BLaER1 treated with 17β-estradiol and CSF1 and Interleukin-3, amounts not matched to agents 10 nM and 100 nM (cell line): Measurements from ENCODE around the gene MKI67.
"Not testable (repeated sequence)": the region's sequence is repeated elsewhere in the genome, so short reads cannot be mapped to it uniquely, and the experiment has no call there.

Experiments
- H3K27ac ChIP-seq, 11 experiments: shearing (Covaris generic); formaldehyde crosslinking; 2 replicates each; pipeline ENCODE4 v1.8.1; 2022
- H3K27me3 ChIP-seq, 11 experiments: shearing (Covaris generic); formaldehyde crosslinking; 2 replicates each; pipeline ENCODE4 v1.8.1; 2022
- H3K36me3 ChIP-seq, 11 experiments: shearing (Covaris generic); formaldehyde crosslinking; 2 replicates each; pipeline ENCODE4 v1.8.1; 2022
- H3K4me1 ChIP-seq, 10 experiments: shearing (Covaris generic); formaldehyde crosslinking; 2 replicates each; pipeline ENCODE4 v1.8.1; 2022
- H3K4me2 ChIP-seq, 11 experiments: shearing (Covaris generic); formaldehyde crosslinking; 2 replicates each; pipeline ENCODE4 v1.8.1; 2022
- H3K4me3 ChIP-seq, 10 experiments: shearing (Covaris generic); formaldehyde crosslinking; 2 replicates each; pipeline ENCODE4 v1.8.1; 2022
- H3K9ac ChIP-seq, 11 experiments: shearing (Covaris generic); formaldehyde crosslinking; 2 replicates each; pipeline ENCODE4 v1.8.1; 2022
- H3K9me3 ChIP-seq, 11 experiments: shearing (Covaris generic); formaldehyde crosslinking; replicated peaks in 1 of 11; 2 replicates each; pipeline ENCODE4 v1.8.1; 2022
- H4K20me1 ChIP-seq, 11 experiments: shearing (Covaris generic); formaldehyde crosslinking; 2 replicates each; pipeline ENCODE4 v1.8.1; 2022
- Cebpa-rat ChIP-seq, 11 experiments: shearing (Covaris generic); IDR thresholded peaks; 2 replicates each; pipeline ENCODE4 v1.8.1; 2022

Gene MKI67

GRCh38 chr10:128125944-128126764 lies at the start of gene MKI67:
MKI67 (minus strand) TSS chr10:128126423; CDS start chr10:128125667, 756 bp downstream.
- TF ChIP-seq Cebpa-rat (IDR thresholded peaks at IDR 0.05), result no peak
- H3K9me3 ChIP-seq, result no peaks in the 10 kb centered on the region
- H3K4me3 ChIP-seq, result peak within 1 kb of the TSS; percentile 75 to 100 (median 93)

GRCh38 chr10:128174581-128175559 lies 48.6 kb upstream of the MKI67 start:
- TF ChIP-seq Cebpa-rat (IDR thresholded peaks at IDR 0.05), result no peak
- Histone ChIP-seq H4K20me1 (no peaks in the 10 kb centered on the region), H3K27ac (no peak overlapping the region), H3K9me3 (peaks cover 47 to 65% (median 60%) of the 10 kb centered on the region in 11 experiments), H3K9ac (no peak overlapping the region), H3K4me2 (no peak overlapping the region), H3K4me1 (peaks cover 0 to 25% (median 18%) of the 10 kb centered on the region in 10 experiments; a peak in 14 of 20 replicates), H3K27me3 (no peaks in the 10 kb centered on the region), H3K4me3 (peak overlapping the region in 1 of 10 experiments; percentile 9; a peak in 1 of 20 replicates), H3K36me3 (peaks cover 0 to 6% (median 3%) of the 10 kb centered on the region in 11 experiments; a peak in 5 of 22 replicates)

More at GRCh38 chr10:128125944-128126764, at the start of gene MKI67:
- Histone ChIP-seq H3K27ac (peak within 1 kb of the TSS; percentile 25 to 99 (median 97); a peak in 20 of 22 replicates), H3K36me3 (peaks cover 0 to 35% (median 28%) of the 10 kb centered on the region in 11 experiments; a peak in 17 of 22 replicates), H3K27me3 (0 out of 22 replicates have a peak, but pooled peaks cover 0 to 3% (median 0%) of the 10 kb centered on the region in 11 experiments), H3K4me1 (peaks cover 35 to 47% (median 44%) of the 10 kb centered on the region in 10 experiments), H3K9ac (peak within 1 kb of the TSS; percentile 86 to 100 (median 98)), H3K4me2 (peak within 1 kb of the TSS; percentile 94 to 100 (median 99)), H4K20me1 (peaks cover 0 to 35% (median 21%) of the 10 kb centered on the region in 11 experiments; a peak in 16 of 22 replicates)

GRCh38 chr10:128173386-128173785 lies 47.2 kb upstream of the MKI67 start:
- Histone ChIP-seq H3K9me3 (peaks cover 47 to 65% (median 60%) of the 10 kb centered on the region in 11 experiments), H3K9ac (no peak overlapping the region), H3K4me2 (no peak overlapping the region), H3K27me3 (no peaks in the 10 kb centered on the region), H4K20me1 (no peaks in the 10 kb centered on the region), H3K4me1 (peaks cover 0 to 11% (median 4%) of the 10 kb centered on the region in 10 experiments; a peak in 10 of 20 replicates), H3K27ac (no peak overlapping the region), H3K4me3 (no peak overlapping the region), H3K36me3 (peaks cover 0 to 6% (median 3%) of the 10 kb centered on the region in 11 experiments; a peak in 5 of 22 replicates)
- TF ChIP-seq Cebpa-rat (IDR thresholded peaks at IDR 0.05), result no peak

GRCh38 chr10:128172756-128173155 lies 46.5 kb upstream of the MKI67 start:
- peaks cover 0 to 4% (median 0%) of the 10 kb centered on the region in 10 experiments; a peak in 4 of 20 replicates for H3K4me1 ChIP-seq
- H3K27me3 ChIP-seq, result no peaks in the 10 kb centered on the region
- peaks cover 0 to 6% (median 3%) of the 10 kb centered on the region in 11 experiments; a peak in 5 of 22 replicates for H3K36me3 ChIP-seq
- H3K4me3 ChIP-seq, result no peak overlapping the region
- H4K20me1 ChIP-seq, result no peaks in the 10 kb centered on the region
- no peak overlapping the region for H3K27ac ChIP-seq
- H3K9ac ChIP-seq, result no peak overlapping the region
- H3K4me2 ChIP-seq, result no peak overlapping the region
- TF ChIP-seq Cebpa-rat (IDR thresholded peaks at IDR 0.05), result no peak
- peaks cover 47 to 64% (median 60%) of the 10 kb centered on the region in 11 experiments for H3K9me3 ChIP-seq

- no peaks in the 10 kb centered on the region for H3K27me3 ChIP-seq
- H3K4me1 ChIP-seq, result peaks cover 0 to 4% (median 0%) of the 10 kb centered on the region in 10 experiments; a peak in 1 of 20 replicates
- no peak overlapping the region for H3K9ac ChIP-seq
- H3K4me3 ChIP-seq, result no peak overlapping the region
- peaks cover 28 to 38% (median 36%) of the 10 kb centered on the region in 11 experiments for H3K9me3 ChIP-seq
- H4K20me1 ChIP-seq, result no peaks in the 10 kb centered on the region
- no peak for TF ChIP-seq Cebpa-rat (IDR thresholded peaks at IDR 0.05)
- H3K4me2 ChIP-seq, result no peak overlapping the region
- no peak overlapping the region for H3K27ac ChIP-seq
- peaks cover 0 to 4% (median 2%) of the 10 kb centered on the region in 11 experiments; a peak in 5 of 22 replicates for H3K36me3 ChIP-seq
These were observed 43.7 kb upstream of the MKI67 start for GRCh38 chr10:128169811-128170379.

GRCh38 chr10:128167926-128168520 lies 41.8 kb upstream of the MKI67 start:
- H3K9ac ChIP-seq, result no peak overlapping the region
- no peak overlapping the region for H3K27ac ChIP-seq
- H3K9me3 ChIP-seq, result peaks cover 9 to 20% (median 17%) of the 10 kb centered on the region in 11 experiments; a peak in 21 of 22 replicates
- H4K20me1 ChIP-seq, result no peaks in the 10 kb centered on the region
- H3K4me3 ChIP-seq, result no peak overlapping the region
- H3K4me2 ChIP-seq, result no peak overlapping the region
- TF ChIP-seq Cebpa-rat (IDR thresholded peaks at IDR 0.05), result no peak
- H3K36me3 ChIP-seq, result no peaks in the 10 kb centered on the region
- no peaks in the 10 kb centered on the region for H3K27me3 ChIP-seq
- peaks cover 0 to 4% (median 0%) of the 10 kb centered on the region in 10 experiments; a peak in 1 of 20 replicates for H3K4me1 ChIP-seq

- H3K27ac ChIP-seq, H3K4me1 ChIP-seq, H3K36me3 ChIP-seq, H3K4me3 ChIP-seq, H3K27me3 ChIP-seq, H4K20me1 ChIP-seq, H3K9ac ChIP-seq, H3K4me2 ChIP-seq: not testable (repeated sequence)
- peaks cover under 1 to 11% (median 8%) of the 10 kb centered on the region in 11 experiments; a peak in 19 of 22 replicates for H3K9me3 ChIP-seq
These were observed 40.9 kb upstream of the MKI67 start for GRCh38 chr10:128167123-128167522.

- TF ChIP-seq Cebpa-rat (IDR thresholded peaks at IDR 0.05), result no peak
These were observed 39.9 kb upstream of the MKI67 start for GRCh38 chr10:128166151-128166550.

More at GRCh38 chr10:128166151-128166550, 39.9 kb upstream of the MKI67 start:
- Histone ChIP-seq H3K9me3 (peaks cover 0 to 4% (median under 1%) of the 10 kb centered on the region in 11 experiments; a peak in 7 of 22 replicates), H3K36me3 (no peaks in the 10 kb centered on the region), H3K9ac (no peak overlapping the region), H3K27me3 (no peaks in the 10 kb centered on the region), H3K27ac (no peak overlapping the region), H4K20me1 (no peaks in the 10 kb centered on the region; a peak in 1 of 22 replicates), H3K4me2 (no peak overlapping the region), H3K4me1 (peaks cover 7 to 12% (median 10%) of the 10 kb centered on the region in 10 experiments; a peak in 19 of 20 replicates), H3K4me3 (no peak overlapping the region)
